GM19452 (cell line): Measurements from ENCODE around the gene CLSTN2.

ENCODE experiments used
- ATAC-seq: cut with Tn5 transposase; IDR thresholded peaks from one replicate; pipeline ENCODE4 v1.9.1; 2021; ENCODE audit not compliant: unreplicated experiment

The CLSTN2 gene

GRCh38 chr3:140051019-140051957, 116.3 kb downstream of the CLSTN2 start:
- no peak for ATAC-seq

DNA sequence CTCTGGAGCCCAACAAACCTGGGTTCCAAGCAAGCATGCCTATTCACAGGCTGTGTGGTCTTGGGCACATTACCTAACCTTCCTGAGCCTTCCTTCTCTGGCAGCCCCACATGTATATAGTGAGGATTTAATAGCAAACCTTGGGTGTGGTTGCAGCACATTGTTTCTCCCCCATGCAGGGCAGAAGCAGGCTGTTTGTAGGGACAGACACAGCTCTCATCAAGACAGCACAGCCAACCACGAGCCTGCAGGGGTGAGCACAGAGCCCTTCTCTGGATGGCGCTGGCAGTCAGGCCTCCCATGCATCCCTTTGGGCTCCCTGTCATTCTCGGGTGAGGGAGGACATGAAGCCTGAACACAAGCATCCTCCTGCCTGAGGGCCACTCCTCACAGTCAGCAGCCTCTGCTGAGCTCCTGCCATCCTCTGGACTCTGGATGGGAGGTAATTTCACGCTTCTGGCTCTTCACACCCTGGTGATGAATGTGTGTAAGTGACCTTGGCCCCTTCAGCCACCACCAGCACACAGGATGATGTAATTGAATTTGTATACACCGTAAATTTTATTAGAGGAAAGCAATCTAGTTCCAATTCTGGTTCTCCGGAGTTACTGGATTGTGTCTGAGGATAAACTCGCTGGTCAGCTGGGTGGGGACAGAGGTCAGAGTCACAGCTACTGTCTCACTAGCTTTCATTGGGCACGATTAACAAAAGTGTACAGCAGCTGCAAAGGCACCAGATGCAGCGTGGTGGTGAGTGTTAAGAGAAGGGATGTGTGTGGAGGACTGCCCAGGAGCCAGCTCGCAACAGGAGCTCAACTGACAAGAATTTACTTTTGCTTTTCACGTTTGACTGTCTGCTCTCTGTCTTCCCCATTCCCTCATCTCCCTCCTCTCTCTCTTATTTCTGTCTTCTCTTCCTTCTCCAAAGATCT, 118.1 kb downstream of the CLSTN2 start:
- ATAC-seq = no peak

DNA sequence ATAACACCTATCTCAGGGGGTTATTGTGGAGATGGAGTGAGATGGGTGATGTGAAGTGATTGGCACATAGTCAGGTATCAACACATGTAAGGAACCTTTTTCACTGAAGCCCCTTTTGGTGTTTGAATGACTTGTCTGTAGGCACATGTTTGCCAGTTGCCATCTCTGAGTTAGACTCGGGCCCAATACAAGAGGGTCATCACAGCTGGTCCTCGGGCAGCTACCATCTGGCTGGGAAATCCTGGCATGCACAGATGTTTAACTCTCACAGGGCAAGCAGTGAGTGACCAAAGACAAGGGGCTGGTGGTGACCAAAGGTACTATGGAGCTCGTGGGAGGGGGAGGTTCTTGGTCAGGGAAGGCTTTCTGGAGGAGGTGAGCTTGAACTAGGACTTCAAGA, 118.8 kb downstream of the CLSTN2 start:
- ATAC-seq = no peak

DNA sequence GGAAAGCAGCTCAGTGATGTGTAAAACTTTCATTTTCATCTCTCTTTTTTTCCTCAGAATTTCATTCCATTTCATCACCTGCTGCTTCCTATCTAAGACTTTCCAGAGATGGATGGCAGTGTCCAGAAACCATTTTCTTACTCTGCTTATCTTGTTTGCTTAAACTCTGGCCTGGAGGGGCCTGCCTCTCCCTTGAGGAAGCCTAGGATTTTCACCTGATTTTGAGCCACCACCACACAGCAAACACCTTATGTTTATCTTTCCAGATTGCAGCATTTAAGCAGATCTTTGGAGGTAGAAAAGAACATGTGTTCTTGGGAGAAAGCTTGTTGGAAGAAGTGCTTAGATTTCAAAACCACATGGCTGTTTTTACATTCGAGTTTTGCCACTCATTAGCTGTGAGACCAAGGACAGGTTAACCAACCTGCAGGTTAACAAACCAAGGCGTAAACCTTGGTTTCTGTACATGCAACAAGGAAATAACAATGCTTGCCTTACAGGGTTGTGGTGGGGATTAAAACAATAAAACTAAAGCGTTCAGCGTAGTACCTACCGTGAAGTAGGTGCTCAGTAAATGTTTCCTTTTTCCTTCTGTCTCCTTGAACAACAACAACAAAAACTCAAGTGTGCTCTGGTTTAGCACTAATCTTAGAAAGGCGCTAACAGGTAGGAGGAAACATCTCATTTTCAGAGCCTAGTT, 120.3 kb downstream of the CLSTN2 start:
- no peak for ATAC-seq

GRCh38 chr3:140056047-140056446, 121.1 kb downstream of the CLSTN2 start:
- ATAC-seq = no peak

GRCh38 chr3:140061211-140061610, 126.2 kb downstream of the CLSTN2 start:
- no peak for ATAC-seq

DNA sequence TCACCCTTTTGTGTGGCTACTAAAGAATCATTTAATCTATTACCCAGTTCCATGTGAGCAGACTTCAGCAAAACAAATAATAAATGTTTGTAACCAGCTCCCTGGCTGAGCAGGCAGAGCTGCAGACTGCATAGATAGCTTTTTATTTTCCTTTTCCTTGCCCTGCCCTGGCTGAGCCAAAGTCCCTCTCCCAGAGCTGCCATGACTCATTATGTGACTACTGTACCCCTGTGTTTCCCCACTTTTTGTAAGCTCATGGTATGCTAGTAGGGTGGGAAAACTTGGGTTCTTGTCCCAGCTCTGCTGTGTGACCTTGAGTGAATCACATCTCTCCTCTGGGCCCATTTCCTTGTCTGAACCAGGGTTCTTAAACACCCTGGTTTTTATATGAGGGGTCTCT, 127.5 kb downstream of the CLSTN2 start:
- ATAC-seq = no peak

DNA sequence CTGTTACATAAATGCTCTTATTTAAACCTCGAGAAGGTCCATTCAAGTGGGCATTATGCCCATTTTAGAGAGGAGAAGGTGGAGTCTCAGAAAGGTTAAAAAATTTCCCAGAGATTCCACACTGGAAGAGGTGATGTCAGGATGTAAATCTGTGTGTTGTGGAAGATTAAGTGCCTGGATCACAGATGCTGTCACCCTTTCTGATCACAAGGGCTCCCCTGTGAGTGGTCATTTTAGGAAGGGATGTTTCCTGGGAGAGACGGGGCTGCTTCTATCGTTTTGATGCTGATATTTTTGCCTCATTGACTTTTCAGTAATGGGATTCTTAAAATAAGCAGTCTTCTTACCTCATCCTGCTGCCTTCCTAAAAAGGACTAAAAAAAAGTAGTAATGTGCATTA, 132.5 kb downstream of the CLSTN2 start:
- ATAC-seq = no peak

DNA sequence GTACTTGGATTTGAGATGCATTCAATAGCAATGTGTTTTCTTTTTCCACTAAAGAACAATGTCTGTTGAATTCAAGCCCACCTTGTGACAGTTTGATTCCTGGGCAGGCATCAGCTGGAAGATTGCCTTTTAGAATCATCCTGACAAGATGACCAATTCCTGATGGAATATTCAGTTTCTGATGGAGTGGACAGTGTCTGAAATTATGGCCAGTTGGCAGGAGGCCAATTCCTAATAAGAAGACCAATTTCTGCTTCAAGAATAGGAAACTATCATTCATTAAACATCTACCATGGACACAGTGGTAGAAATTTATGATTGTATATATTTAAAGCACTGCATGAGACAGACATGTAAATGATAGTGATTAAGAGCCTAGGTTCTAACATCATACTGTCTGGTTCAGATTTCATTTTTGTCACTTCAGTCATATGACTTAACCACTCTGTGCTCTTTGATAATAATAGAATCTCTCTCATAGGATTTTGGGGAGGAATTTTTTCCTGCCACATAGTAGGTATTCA, 133.6 kb downstream of the CLSTN2 start:
- no peak for ATAC-seq

DNA sequence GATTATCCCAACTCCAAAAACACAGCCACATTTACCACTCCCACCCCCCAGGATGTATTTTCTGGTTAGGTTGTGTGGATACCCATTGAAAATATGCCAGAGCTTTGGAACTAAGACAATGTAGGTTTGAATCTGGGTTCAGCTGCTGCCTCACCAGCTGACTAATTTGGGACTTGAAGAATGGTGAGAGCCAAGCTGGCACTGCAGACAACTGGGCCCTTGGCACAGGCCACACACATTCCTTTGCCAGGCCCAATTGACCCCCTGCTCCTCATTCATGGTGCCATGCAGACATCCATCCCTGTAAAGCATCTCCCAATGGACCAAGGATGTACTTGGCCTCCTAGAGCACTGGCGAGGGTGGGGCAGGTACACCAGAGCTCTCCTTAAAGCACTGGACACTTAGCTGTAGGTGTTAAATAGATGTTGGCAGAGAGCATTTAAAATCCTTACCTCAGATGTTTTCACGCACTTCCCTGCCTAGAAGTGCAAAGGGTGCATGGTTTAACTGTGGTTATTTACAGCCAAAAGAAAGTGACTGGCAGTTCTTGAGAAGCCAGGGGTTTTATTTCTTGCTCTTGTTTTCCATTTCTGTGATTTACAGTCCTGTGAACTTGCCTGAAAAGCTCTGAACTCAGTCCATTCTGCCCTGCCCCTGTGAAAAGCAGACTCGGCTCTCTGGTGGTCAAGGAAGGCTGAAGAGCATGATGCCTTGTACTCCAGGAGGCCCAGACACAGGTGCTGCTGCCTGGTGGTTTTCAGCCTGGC, 138.5 kb downstream of the CLSTN2 start:
- ATAC-seq = no peak

DNA sequence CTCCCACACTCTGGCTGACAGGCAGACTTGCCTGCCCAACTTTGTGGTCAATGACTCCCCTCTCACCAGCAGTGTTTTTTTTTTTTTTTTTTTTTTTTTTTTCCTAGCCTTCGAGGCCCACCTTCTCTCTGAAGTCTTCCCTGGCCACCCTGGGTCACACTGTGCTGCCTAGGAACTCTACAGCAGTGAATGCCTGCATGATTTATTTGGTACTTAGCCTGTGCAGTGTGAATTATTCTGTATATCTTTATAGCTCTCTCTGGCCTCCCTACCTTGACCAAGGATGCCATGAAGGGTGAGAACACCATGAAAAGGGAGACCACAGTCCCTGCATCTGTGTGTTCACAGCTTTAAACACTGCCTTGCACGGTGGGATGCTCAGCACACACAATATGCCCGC, 141.6 kb downstream of the CLSTN2 start:
- ATAC-seq = no peak

GRCh38 chr3:140077406-140077805, 142.4 kb downstream of the CLSTN2 start:
- ATAC-seq = no peak

- ATAC-seq = no peak
Measured at GRCh38 chr3:140078343-140078742, 143.4 kb downstream of the CLSTN2 start.

DNA sequence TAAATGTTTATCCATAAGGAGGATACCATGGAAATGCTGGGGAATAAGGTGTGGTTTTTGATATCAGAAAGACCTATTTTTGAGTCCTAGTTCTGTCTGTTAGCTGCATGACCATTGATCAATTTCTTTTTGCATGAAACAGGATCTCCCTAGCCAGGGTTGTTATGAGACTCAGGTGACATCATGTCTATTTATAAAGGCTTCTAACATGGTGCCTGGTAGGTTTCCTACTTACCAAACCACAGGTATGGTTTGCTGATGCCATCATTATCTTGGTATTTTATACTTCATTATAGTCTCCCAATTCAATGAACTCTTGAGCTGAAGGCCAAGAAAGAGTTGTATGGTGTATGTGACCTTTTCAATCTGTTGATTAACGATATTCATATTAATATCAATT, 144.0 kb downstream of the CLSTN2 start:
- no peak for ATAC-seq

DNA sequence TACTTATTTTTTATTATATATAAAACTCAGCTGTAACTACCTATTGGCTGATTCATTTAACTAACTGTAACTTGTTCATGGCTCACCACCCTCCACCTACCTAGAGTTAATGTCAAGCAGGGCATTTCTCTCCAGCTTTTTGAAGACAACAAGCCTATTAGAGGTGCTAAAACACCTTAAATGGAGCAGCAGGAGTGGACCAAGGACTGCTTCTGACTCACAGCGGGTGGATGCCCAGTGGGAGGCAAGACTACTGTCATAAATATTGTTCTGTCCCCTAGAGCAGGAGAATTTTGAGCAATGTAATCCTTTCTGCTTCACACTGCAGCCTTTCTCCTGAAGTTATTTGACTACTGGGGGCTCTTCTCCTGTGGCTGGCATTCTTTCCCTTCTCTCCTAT, 146.9 kb downstream of the CLSTN2 start:
- no peak for ATAC-seq

DNA sequence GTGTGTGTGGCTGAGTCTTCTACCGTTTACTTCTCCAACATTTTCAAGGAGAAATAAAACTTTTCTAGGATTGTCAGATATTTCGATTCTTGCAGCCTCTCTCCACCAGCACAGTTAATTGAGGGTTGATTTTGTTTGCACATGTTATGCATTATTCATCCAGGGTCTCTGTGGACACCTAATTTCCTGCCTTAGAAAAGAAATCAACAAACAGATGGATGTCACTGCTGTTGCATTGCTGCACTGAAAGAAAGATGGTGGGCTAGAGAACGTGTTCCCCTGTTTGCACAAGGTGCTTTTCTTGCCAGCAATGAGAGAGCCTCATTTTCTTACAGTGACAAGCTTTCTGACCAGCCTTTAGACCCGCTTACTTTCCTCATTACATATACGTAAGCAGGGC, 150.0 kb downstream of the CLSTN2 start:
- ATAC-seq = no peak

GRCh38 chr3:140086642-140087041, 151.7 kb downstream of the CLSTN2 start:
- no peak for ATAC-seq

- no peak for ATAC-seq
Measured at GRCh38 chr3:140088058-140088457, 153.1 kb downstream of the CLSTN2 start.

DNA sequence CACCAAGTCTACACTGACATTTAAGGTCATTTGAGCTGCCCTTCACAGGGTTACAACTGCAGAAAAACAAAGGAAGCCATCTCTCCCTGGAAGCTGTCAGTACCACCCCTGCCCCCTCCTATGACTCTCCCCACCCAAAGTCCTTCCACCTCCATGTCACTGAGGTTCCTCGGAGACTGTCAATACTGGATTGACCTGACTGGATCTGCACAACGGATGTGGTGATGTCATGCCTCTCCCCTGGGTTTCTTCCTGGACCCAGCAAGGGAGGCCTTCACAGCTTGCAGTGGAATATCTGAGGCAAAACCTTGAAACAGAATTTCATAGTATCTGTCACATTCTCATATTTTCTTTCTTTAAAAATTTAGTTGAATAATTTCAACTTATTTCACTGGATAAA, 153.5 kb downstream of the CLSTN2 start:
- no peak for ATAC-seq

GRCh38 chr3:140089403-140090072, 154.6 kb downstream of the CLSTN2 start:
- ATAC-seq = no peak
